ENCODE data around the gene HES1. TPM values are rescaled to one million over a fixed set of nuclear protein-coding genes. Genes with fewer than 3 reads are reported as not detected.

The HES1 gene
- total and polyA plus RNA-seq, 10 of the 15 experiments (the other 5 are each of a cell fraction or from before 2014, with no cell fraction given): 0.46 to 5.3 (median 2.3) TPM

DNA sequence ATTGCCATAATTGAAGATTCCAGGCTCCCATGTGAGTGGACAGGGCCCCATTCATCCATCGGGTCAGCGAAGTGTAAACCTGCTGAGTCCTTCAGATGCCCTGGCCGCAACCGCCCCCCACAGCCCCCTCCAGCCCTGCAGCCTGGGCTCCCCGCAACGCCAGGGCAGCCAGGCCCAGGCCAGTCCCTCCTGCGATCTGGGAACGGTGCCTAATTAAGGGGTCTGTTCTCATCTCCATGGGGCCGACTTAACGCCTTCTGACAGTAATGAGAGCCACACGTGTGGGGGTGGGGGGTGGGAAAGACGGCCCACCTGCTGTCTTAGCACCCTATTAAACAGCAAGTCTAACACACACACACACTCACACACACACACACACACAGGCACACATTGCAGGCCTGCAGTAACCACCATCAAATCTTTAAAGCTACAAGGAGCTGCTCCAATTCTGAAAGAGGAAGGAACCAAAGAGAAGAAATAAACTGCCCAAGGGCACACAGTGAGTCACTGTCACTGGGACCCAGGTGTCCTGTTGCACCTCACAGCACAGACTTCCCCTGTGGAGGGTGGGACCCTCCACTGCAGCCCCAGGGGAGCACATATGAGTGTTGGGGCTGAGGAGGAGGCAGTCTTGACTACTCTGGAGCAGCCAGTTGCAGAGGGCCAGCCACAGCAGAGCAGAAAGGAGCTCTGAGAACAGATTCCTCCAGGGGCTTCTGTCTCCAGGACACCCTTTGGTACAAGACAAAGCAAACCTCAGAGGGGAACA lies 31.8 kb upstream of the HES1 start:
- intact Hi-C loops (cut with micrococcal nuclease; ENCODE audit: unreplicated experiment) (no loop called here), in situ Hi-C loops (cut with MboI) (no loop called here)
- peak; percentile 59 for FAIRE-seq
- BruUV-seq (replicated peaks): no TSS peak
- Histone ChIP-seq H3K36me3 (ENCODE audit: control insufficient read depth in 2 of 2, insufficient read depth in 2 of 2, low read length in 1 of 2) (no peaks in the 10 kb centered on the region), H3K4me1 (ENCODE audit: control insufficient read depth, insufficient read depth, low read length) (peaks cover 43% of the 10 kb centered on the region), H3K9ac (ENCODE audit: control insufficient read depth, insufficient read depth, low read length) (no peak overlapping the region), H4K20me1 (ENCODE audit: control insufficient read depth, insufficient read depth) (no peaks in the 10 kb centered on the region), H3K4me3 (no peak overlapping the region), H3K27ac (ENCODE audit: control insufficient read depth, insufficient read depth) (no peak overlapping the region), H3K79me2 (ENCODE audit: control insufficient read depth, insufficient read depth, low read length) (no peaks in the 10 kb centered on the region), H3K4me2 (ENCODE audit: control insufficient read depth, insufficient read depth) (peak overlapping the region; percentile 27; the same call in 1 of the 2 replicates), H3K27me3 (replicated peaks in 1 of 2; ENCODE audit: control insufficient read depth in 2 of 2, insufficient read depth in 2 of 2, low read length in 1 of 2) (peaks cover 2 to 12% of the 10 kb centered on the region in 2 experiments), H3K9me3 (replicated peaks; ENCODE audit: control insufficient read depth, insufficient read depth, low read length) (no peaks in the 10 kb centered on the region), H2AFZ (ENCODE audit: control insufficient read depth, low read depth, low read length) (no peak overlapping the region)
- ATAC-seq: peak; percentile 4; the same call in 2 of the 3 replicates
- ChIA-PET SMC1A (ENCODE audit: uncharacterized antibody, unreplicated experiment) (interaction anchor here (0.7 to 1.9 kb wide), 6 partner anchors 9 to 45 kb away, joined by 3 to 11 read pairs (median 4); no protein-coding TSS in a partner anchor), POLR2A (interaction anchor here (0.6 kb wide), 2 partner anchors 25 to 31 kb away, joined by 3 to 4 read pairs; no protein-coding TSS in a partner anchor), CTCF (interaction anchor here (1.0 to 1.5 kb wide), 2 partner anchors 26 to 33 kb away, joined by 3 to 6 read pairs; no protein-coding TSS in a partner anchor), RAD21 (ENCODE audit: unreplicated experiment) (interaction anchor here (0.8 to 1.7 kb wide), 3 partner anchors 27 to 205 kb away, joined by 3 to 15 read pairs (median 3); partner anchors contain the start of gene HES1)
- WGBS (ENCODE audit: insufficient coverage, insufficient replicate concordance, low lambda C conversion rate, missing lambda C conversion rate): 16% methylated on average over 12 of the region's 12 CpGs
- no peak for DNase-seq (ENCODE audit: low read depth, low spot score)
- no peak for TF ChIP-seq SUZ12 (IDR thresholded peaks at IDR 0.05; ENCODE audit: unreplicated experiment)
- no peak for TF ChIP-seq NFYA (IDR thresholded peaks at IDR 0.05; ENCODE audit: borderline replicate concordance, low read depth, low read length)
- TF ChIP-seq SIX5 (IDR thresholded peaks at IDR 0.05; ENCODE audit: low read depth, low read length, severe bottlenecking): no peak
- TF ChIP-seq, protein P1, sequence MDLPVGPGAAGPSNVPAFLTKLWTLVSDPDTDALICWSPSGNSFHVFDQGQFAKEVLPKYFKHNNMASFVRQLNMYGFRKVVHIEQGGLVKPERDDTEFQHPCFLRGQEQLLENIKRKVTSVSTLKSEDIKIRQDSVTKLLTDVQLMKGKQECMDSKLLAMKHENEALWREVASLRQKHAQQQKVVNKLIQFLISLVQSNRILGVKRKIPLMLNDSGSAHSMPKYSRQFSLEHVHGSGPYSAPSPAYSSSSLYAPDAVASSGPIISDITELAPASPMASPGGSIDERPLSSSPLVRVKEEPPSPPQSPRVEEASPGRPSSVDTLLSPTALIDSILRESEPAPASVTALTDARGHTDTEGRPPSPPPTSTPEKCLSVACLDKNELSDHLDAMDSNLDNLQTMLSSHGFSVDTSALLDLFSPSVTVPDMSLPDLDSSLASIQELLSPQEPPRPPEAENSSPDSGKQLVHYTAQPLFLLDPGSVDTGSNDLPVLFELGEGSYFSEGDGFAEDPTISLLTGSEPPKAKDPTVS (IDR thresholded peaks at IDR 0.05; ENCODE audit: low read depth, low read length): no peak
- TF ChIP-seq MEF2B (IDR thresholded peaks at IDR 0.05; ENCODE audit: partially characterized antibody, poor library complexity, severe bottlenecking): peak; percentile 53
- TF ChIP-seq MTA2 (IDR thresholded peaks at IDR 0.05; ENCODE audit: low read depth): peak; percentile 38; the same call in 1 of the 2 replicates
- no peak for TF ChIP-seq SMAD1 (IDR thresholded peaks at IDR 0.05; ENCODE audit: low read depth, partially characterized antibody)
- TF ChIP-seq IKZF2 (IDR thresholded peaks at IDR 0.05): peak; percentile 9 to 29; a peak in 1 of 4 replicates
- TF ChIP-seq, protein P2, sequence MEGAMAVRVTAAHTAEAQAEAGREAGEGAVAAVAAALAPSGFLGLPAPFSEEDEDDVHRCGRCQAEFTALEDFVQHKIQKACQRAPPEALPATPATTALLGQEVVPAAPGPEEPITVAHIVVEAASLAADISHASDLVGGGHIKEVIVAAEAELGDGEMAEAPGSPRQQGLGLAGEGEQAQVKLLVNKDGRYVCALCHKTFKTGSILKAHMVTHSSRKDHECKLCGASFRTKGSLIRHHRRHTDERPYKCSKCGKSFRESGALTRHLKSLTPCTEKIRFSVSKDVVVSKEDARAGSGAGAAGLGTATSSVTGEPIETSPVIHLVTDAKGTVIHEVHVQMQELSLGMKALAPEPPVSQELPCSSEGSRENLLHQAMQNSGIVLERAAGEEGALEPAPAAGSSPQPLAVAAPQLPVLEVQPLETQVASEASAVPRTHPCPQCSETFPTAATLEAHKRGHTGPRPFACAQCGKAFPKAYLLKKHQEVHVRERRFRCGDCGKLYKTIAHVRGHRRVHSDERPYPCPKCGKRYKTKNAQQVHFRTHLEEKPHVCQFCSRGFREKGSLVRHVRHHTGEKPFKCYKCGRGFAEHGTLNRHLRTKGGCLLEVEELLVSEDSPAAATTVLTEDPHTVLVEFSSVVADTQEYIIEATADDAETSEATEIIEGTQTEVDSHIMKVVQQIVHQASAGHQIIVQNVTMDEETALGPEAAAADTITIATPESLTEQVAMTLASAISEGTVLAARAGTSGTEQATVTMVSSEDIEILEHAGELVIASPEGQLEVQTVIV (IDR thresholded peaks at IDR 0.05; ENCODE audit: borderline replicate concordance, partially characterized antibody): no peak
- TF ChIP-seq CHD4 (IDR thresholded peaks at IDR 0.05): no peak
- TF ChIP-seq, protein P3, sequence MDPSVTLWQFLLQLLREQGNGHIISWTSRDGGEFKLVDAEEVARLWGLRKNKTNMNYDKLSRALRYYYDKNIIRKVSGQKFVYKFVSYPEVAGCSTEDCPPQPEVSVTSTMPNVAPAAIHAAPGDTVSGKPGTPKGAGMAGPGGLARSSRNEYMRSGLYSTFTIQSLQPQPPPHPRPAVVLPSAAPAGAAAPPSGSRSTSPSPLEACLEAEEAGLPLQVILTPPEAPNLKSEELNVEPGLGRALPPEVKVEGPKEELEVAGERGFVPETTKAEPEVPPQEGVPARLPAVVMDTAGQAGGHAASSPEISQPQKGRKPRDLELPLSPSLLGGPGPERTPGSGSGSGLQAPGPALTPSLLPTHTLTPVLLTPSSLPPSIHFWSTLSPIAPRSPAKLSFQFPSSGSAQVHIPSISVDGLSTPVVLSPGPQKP (IDR thresholded peaks at IDR 0.05; ENCODE audit: low read depth, low read length): no peak
- TF ChIP-seq, protein P4, sequence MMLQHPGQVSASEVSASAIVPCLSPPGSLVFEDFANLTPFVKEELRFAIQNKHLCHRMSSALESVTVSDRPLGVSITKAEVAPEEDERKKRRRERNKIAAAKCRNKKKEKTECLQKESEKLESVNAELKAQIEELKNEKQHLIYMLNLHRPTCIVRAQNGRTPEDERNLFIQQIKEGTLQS (IDR thresholded peaks at IDR 0.05; ENCODE audit: borderline replicate concordance, extremely low read depth, low read depth, low read length): no peak
- no peak for TF ChIP-seq CHD2 (IDR thresholded peaks at IDR 0.05; ENCODE audit: borderline replicate concordance, low read depth, low read length)
- no peak for TF ChIP-seq IKZF1 (conservative IDR thresholded peaks at IDR 0.05)
- no peak for TF ChIP-seq NFXL1 (IDR thresholded peaks at IDR 0.05; ENCODE audit: borderline replicate concordance)

All from GM12878 (cell line).